ENCODE results near the gene HOXA2.

HOXA2 gene

GRCh38 chr7:27083646-27084045 is 18.8 kb downstream of the HOXA2 start:
- Histone ChIP-seq H3K27me3 (ENCODE audit: control insufficient read depth, insufficient read depth, low read length) (peaks cover 16% of the 10 kb centered on the region), H3K9me3 (ENCODE audit: control insufficient read depth, low read depth, low read length) (no peaks in the 10 kb centered on the region), H3K27ac (ENCODE audit: low read length) (no peak overlapping the region), H3K9ac (ENCODE audit: low read length) (no peak overlapping the region), H3K4me3 (ENCODE audit: low read length) (no peak overlapping the region), H3K4me1 (ENCODE audit: control insufficient read depth, low read depth, low read length) (no peaks in the 10 kb centered on the region), H3K36me3 (ENCODE audit: control insufficient read depth, low read depth, low read length) (no peaks in the 10 kb centered on the region)

GRCh38 chr7:27082171-27082570 is 20.3 kb downstream of the HOXA2 start:
- peaks cover 1% of the 10 kb centered on the region for H3K27me3 ChIP-seq (ENCODE audit: control insufficient read depth, insufficient read depth, low read length)
- no peaks in the 10 kb centered on the region for H3K4me1 ChIP-seq (ENCODE audit: control insufficient read depth, low read depth, low read length)
- H3K36me3 ChIP-seq (ENCODE audit: control insufficient read depth, low read depth, low read length) = no peaks in the 10 kb centered on the region
- H3K9me3 ChIP-seq (ENCODE audit: control insufficient read depth, low read depth, low read length) = no peaks in the 10 kb centered on the region
- H3K4me3 ChIP-seq (ENCODE audit: low read length) = no peak overlapping the region
- H3K9ac ChIP-seq (ENCODE audit: low read length) = no peak overlapping the region
- no peak overlapping the region for H3K27ac ChIP-seq (ENCODE audit: low read length)

GRCh38 chr7:27080844-27081436 is 21.5 kb downstream of the HOXA2 start:
- no peaks in the 10 kb centered on the region for H3K9me3 ChIP-seq (ENCODE audit: control insufficient read depth, low read depth, low read length)
- no peaks in the 10 kb centered on the region for H3K4me1 ChIP-seq (ENCODE audit: control insufficient read depth, low read depth, low read length)
- no peak overlapping the region for H3K27ac ChIP-seq (ENCODE audit: low read length)
- no peaks in the 10 kb centered on the region for H3K27me3 ChIP-seq (ENCODE audit: control insufficient read depth, insufficient read depth, low read length)
- H3K4me3 ChIP-seq (ENCODE audit: low read length) = no peak overlapping the region
- H3K9ac ChIP-seq (ENCODE audit: low read length) = no peak overlapping the region
- H3K36me3 ChIP-seq (ENCODE audit: control insufficient read depth, low read depth, low read length) = no peaks in the 10 kb centered on the region

- Histone ChIP-seq H3K36me3 (ENCODE audit: control insufficient read depth, low read depth, low read length) (no peaks in the 10 kb centered on the region), H3K9ac (ENCODE audit: low read length) (no peak overlapping the region), H3K27me3 (ENCODE audit: control insufficient read depth, insufficient read depth, low read length) (no peaks in the 10 kb centered on the region), H3K4me3 (ENCODE audit: low read length) (no peak overlapping the region), H3K9me3 (ENCODE audit: control insufficient read depth, low read depth, low read length) (no peaks in the 10 kb centered on the region), H3K27ac (ENCODE audit: low read length) (no peak overlapping the region), H3K4me1 (ENCODE audit: control insufficient read depth, low read depth, low read length) (no peaks in the 10 kb centered on the region)
These were observed 23.1 kb downstream of the HOXA2 start for GRCh38 chr7:27079234-27079975.

- H3K9ac ChIP-seq (ENCODE audit: low read length) = no peak overlapping the region
- H3K4me1 ChIP-seq (ENCODE audit: control insufficient read depth, low read depth, low read length) = no peaks in the 10 kb centered on the region
- H3K36me3 ChIP-seq (ENCODE audit: control insufficient read depth, low read depth, low read length) = no peaks in the 10 kb centered on the region
- no peak overlapping the region for H3K27ac ChIP-seq (ENCODE audit: low read length)
- no peaks in the 10 kb centered on the region for H3K27me3 ChIP-seq (ENCODE audit: control insufficient read depth, insufficient read depth, low read length)
- no peaks in the 10 kb centered on the region for H3K9me3 ChIP-seq (ENCODE audit: control insufficient read depth, low read depth, low read length)
- no peak overlapping the region for H3K4me3 ChIP-seq (ENCODE audit: low read length)
These were observed 23.8 kb downstream of the HOXA2 start for GRCh38 chr7:27078616-27079233.

GRCh38 chr7:27073076-27073475 is 29.4 kb downstream of the HOXA2 start:
- no peaks in the 10 kb centered on the region for H3K9me3 ChIP-seq (ENCODE audit: control insufficient read depth, low read depth, low read length)
- H3K4me1 ChIP-seq (ENCODE audit: control insufficient read depth, low read depth, low read length) = no peaks in the 10 kb centered on the region
- H3K9ac ChIP-seq (ENCODE audit: low read length) = no peak overlapping the region
- H3K4me3 ChIP-seq (ENCODE audit: low read length) = no peak overlapping the region
- no peaks in the 10 kb centered on the region for H3K36me3 ChIP-seq (ENCODE audit: control insufficient read depth, low read depth, low read length)
- no peaks in the 10 kb centered on the region for H3K27me3 ChIP-seq (ENCODE audit: control insufficient read depth, insufficient read depth, low read length)
- H3K27ac ChIP-seq (ENCODE audit: low read length) = no peak overlapping the region

- no peaks in the 10 kb centered on the region for H3K36me3 ChIP-seq (ENCODE audit: control insufficient read depth, low read depth, low read length)
- H3K27me3 ChIP-seq (ENCODE audit: control insufficient read depth, insufficient read depth, low read length) = no peaks in the 10 kb centered on the region
- H3K27ac ChIP-seq (ENCODE audit: low read length) = no peak overlapping the region
- H3K4me3 ChIP-seq (ENCODE audit: low read length) = no peak overlapping the region
- H3K9me3 ChIP-seq (ENCODE audit: control insufficient read depth, low read depth, low read length) = no peaks in the 10 kb centered on the region
- no peak overlapping the region for H3K9ac ChIP-seq (ENCODE audit: low read length)
- no peaks in the 10 kb centered on the region for H3K4me1 ChIP-seq (ENCODE audit: control insufficient read depth, low read depth, low read length)
These were observed 30.7 kb downstream of the HOXA2 start for GRCh38 chr7:27071622-27072390.

- no peaks in the 10 kb centered on the region for H3K4me1 ChIP-seq (ENCODE audit: control insufficient read depth, low read depth, low read length)
These were observed 34.2 kb downstream of the HOXA2 start for GRCh38 chr7:27068259-27068658.

GRCh38 chr7:27066148-27066547 is 36.3 kb downstream of the HOXA2 start:
- H3K4me1 ChIP-seq (ENCODE audit: control insufficient read depth, low read depth, low read length) = no peaks in the 10 kb centered on the region
- H3K9ac ChIP-seq (ENCODE audit: low read length) = no peak overlapping the region
- no peak overlapping the region for H3K4me3 ChIP-seq (ENCODE audit: low read length)
- H3K9me3 ChIP-seq (ENCODE audit: control insufficient read depth, low read depth, low read length) = no peaks in the 10 kb centered on the region
- no peak overlapping the region for H3K27ac ChIP-seq (ENCODE audit: low read length)
- H3K36me3 ChIP-seq (ENCODE audit: control insufficient read depth, low read depth, low read length) = no peaks in the 10 kb centered on the region
- H3K27me3 ChIP-seq (ENCODE audit: control insufficient read depth, insufficient read depth, low read length) = no peaks in the 10 kb centered on the region

More at GRCh38 chr7:27068259-27068658, 34.2 kb downstream of the HOXA2 start:
- Histone ChIP-seq H3K36me3 (ENCODE audit: control insufficient read depth, low read depth, low read length) (no peaks in the 10 kb centered on the region), H3K9ac (ENCODE audit: low read length) (no peak overlapping the region), H3K27ac (ENCODE audit: low read length) (no peak overlapping the region), H3K27me3 (ENCODE audit: control insufficient read depth, insufficient read depth, low read length) (no peaks in the 10 kb centered on the region), H3K9me3 (ENCODE audit: control insufficient read depth, low read depth, low read length) (no peaks in the 10 kb centered on the region), H3K4me3 (ENCODE audit: low read length) (no peak overlapping the region)

- H3K9me3 ChIP-seq (ENCODE audit: control insufficient read depth, low read depth, low read length) = no peaks in the 10 kb centered on the region
- H3K4me3 ChIP-seq (ENCODE audit: low read length) = no peak overlapping the region
- H3K9ac ChIP-seq (ENCODE audit: low read length) = no peak overlapping the region
- no peaks in the 10 kb centered on the region for H3K36me3 ChIP-seq (ENCODE audit: control insufficient read depth, low read depth, low read length)
- H3K4me1 ChIP-seq (ENCODE audit: control insufficient read depth, low read depth, low read length) = no peaks in the 10 kb centered on the region
- no peaks in the 10 kb centered on the region for H3K27me3 ChIP-seq (ENCODE audit: control insufficient read depth, insufficient read depth, low read length)
- H3K27ac ChIP-seq (ENCODE audit: low read length) = no peak overlapping the region
These were observed 36.8 kb downstream of the HOXA2 start for GRCh38 chr7:27065709-27066108.

GRCh38 chr7:27064661-27065060 is 37.8 kb downstream of the HOXA2 start:
- no peaks in the 10 kb centered on the region for H3K27me3 ChIP-seq (ENCODE audit: control insufficient read depth, insufficient read depth, low read length)
- H3K27ac ChIP-seq (ENCODE audit: low read length) = no peak overlapping the region
- no peak overlapping the region for H3K9ac ChIP-seq (ENCODE audit: low read length)
- no peak overlapping the region for H3K4me3 ChIP-seq (ENCODE audit: low read length)
- H3K4me1 ChIP-seq (ENCODE audit: control insufficient read depth, low read depth, low read length) = no peaks in the 10 kb centered on the region
- no peaks in the 10 kb centered on the region for H3K9me3 ChIP-seq (ENCODE audit: control insufficient read depth, low read depth, low read length)
- no peaks in the 10 kb centered on the region for H3K36me3 ChIP-seq (ENCODE audit: control insufficient read depth, low read depth, low read length)
